K562 (cell line): Measurements from ENCODE around the gene PRR19. TPM values are rescaled to one million over a fixed set of nuclear protein-coding genes. Genes with fewer than 3 reads are reported as not detected.

ENCODE experiments used
- ATF1 ChIP-seq, 2 experiments: fragments of 450-650 bp in 1 of 2; IDR thresholded peaks; 2 replicates each; pipeline ENCODE4 v1.6.1; 2016; ENCODE audit warnings: missing compliant biosample characterization in 1 of 2, missing genetic modification characterization in 1 of 2
- E2F6 ChIP-seq, 2 experiments: IDR thresholded peaks; 2 replicates each; pipeline ENCODE4 v1.6.1; 2011; ENCODE audit warnings: borderline replicate concordance in 1 of 2, control low read depth in 1 of 2, low read depth in 1 of 2, low read length in 1 of 2, mild to moderate bottlenecking in 1 of 2, mixed read lengths in 1 of 2, moderate library complexity in 1 of 2; ENCODE audit not compliant: insufficient read depth in 1 of 2, insufficient read length in 1 of 2, poor library complexity in 1 of 2, severe bottlenecking in 1 of 2; ENCODE audit errors: extremely low read depth in 1 of 2
- ETV6 ChIP-seq, 3 experiments: fragments of 150-350 bp in 1 of 3; sonication (generic) in 1 of 3; formaldehyde crosslinking in 1 of 3; IDR thresholded peaks; 2 replicates each; pipeline versions ENCODE4 v1.6.1 to v1.8.0; 2014 to 2022; ENCODE audit warnings: borderline replicate concordance in 2 of 3, low read depth in 2 of 3, antibody characterized with exemption in 1 of 3, low read length in 1 of 3, mild to moderate bottlenecking in 1 of 3, missing genetic modification reagents in 1 of 3
- HNRNPK ChIP-seq: fragments of 200-400 bp; formaldehyde crosslinking; IDR thresholded peaks from one replicate; pipeline ENCODE4 v1.6.1; 2018; ENCODE audit warnings: mild to moderate bottlenecking, low read depth, low read length; ENCODE audit not compliant: poor library complexity, severe bottlenecking
- NCOA2 ChIP-seq, 2 experiments: fragments of 450-650 bp; IDR thresholded peaks; 2 replicates each; pipeline ENCODE4 v1.6.1; 2018; ENCODE audit warnings: mild to moderate bottlenecking in 2 of 2, moderate library complexity in 1 of 2; ENCODE audit not compliant: partially characterized antibody in 2 of 2
- RCOR1 ChIP-seq, 2 experiments: IDR thresholded peaks; 2 replicates each; pipeline ENCODE4 v1.6.1; 2012; ENCODE audit warnings: low read depth in 2 of 2, low read length in 2 of 2, borderline replicate concordance in 1 of 2, improper control_type of control experiment in 1 of 2
- RREB1 ChIP-seq: fragments of 250-450 bp; sonication (Bioruptor Pico); IDR thresholded peaks from 2 replicates; pipeline ENCODE4 v1.4.0; 2020
- THRB ChIP-seq: fragments of 450-650 bp; formaldehyde crosslinking; conservative IDR thresholded peaks from 2 replicates; pipeline ENCODE4 v1.4.0; 2022; ENCODE audit warnings: mild to moderate bottlenecking, missing genetic modification characterization
- TOE1 ChIP-seq, 2 experiments: fragments of 450-650 bp in 1 of 2; sonication (generic) in 1 of 2; formaldehyde crosslinking in 1 of 2; IDR thresholded peaks; 2 replicates each; pipeline versions ENCODE4 v1.7.1 to v1.8.0; 2016 to 2022; ENCODE audit warnings: borderline replicate concordance in 2 of 2, mild to moderate bottlenecking in 2 of 2, antibody characterized with exemption in 1 of 2, inconsistent platforms in 1 of 2, low read depth in 1 of 2, missing genetic modification reagents in 1 of 2, moderate library complexity in 1 of 2
- YY1 ChIP-seq, 3 experiments: IDR thresholded peaks; 2 replicates each; pipeline ENCODE4 v1.6.1; 2011; ENCODE audit warnings: low read length in 2 of 3, mild to moderate bottlenecking in 2 of 3, moderate library complexity in 2 of 3, borderline replicate concordance in 1 of 3, control low read depth in 1 of 3, low read depth in 1 of 3; ENCODE audit not compliant: insufficient read depth in 3 of 3, insufficient replicate concordance in 2 of 3, control insufficient read depth in 1 of 3, insufficient read length in 1 of 3; ENCODE audit errors: extremely low read depth in 1 of 3
- ZBTB1 ChIP-seq: sonication (generic); formaldehyde crosslinking; IDR thresholded peaks from 2 replicates; pipeline ENCODE4 v1.8.1; 2023; ENCODE audit warnings: missing genetic modification reagents, low read depth, mild to moderate bottlenecking, borderline replicate concordance
- ZEB2 ChIP-seq: fragments of 450-650 bp; IDR thresholded peaks from 2 replicates; pipeline ENCODE4 v1.6.1; 2016
- ZFX ChIP-seq: sonication (generic); formaldehyde crosslinking; IDR thresholded peaks from 2 replicates; pipeline ENCODE4 v1.8.0; 2022; ENCODE audit warnings: mild to moderate bottlenecking, missing genetic modification reagents, moderate library complexity
- ZNF584 ChIP-seq: fragments of 200-800 bp; sonication (Bioruptor generic); IDR thresholded peaks from 2 replicates; pipeline ENCODE4 v1.6.1; 2016; ENCODE audit warnings: low read depth, mild to moderate bottlenecking, missing genetic modification characterization, missing compliant biosample characterization
- polyA plus RNA-seq, 8 experiments: library from polyadenylated mRNA; depleted of rRNA in 4 of 8; stranded (reverse) in 5 of 8; unstranded in 3 of 8; fragments of >200 nt; fragmentation: Nextera tagmentation in 2 of 8; fragmentation: Illumina TruSeq in 1 of 8; extraction: Ambion mirVana in 2 of 8; extraction: Trizol in 1 of 8; gene quantifications; 2 replicates each; pipeline versions ENCODE4 v1.2.1 to v1.2.3, GENCODE V29; 2011 to 2014; ENCODE audit warnings: inconsistent platforms in 1 of 8, missing spikeins in 1 of 8
- total RNA-seq, 7 experiments: library from RNA; depleted of rRNA in 6 of 7; stranded (reverse); fragments of >200 nt in 6 of 7; fragmentation: Illumina TruSeq in 2 of 7; extraction: Trizol in 2 of 7; gene quantifications; 2 replicates each; pipeline versions ENCODE4 v1.2.1 to v1.2.3, GENCODE V29; 2011 to 2021; ENCODE audit warnings: low replicate concordance in 1 of 7

Gene PRR19
- total and polyA plus RNA-seq, 9 of the 15 experiments (the other 6 are each of a cell fraction or from before 2014, with no cell fraction given) = 0.10 to 1.6 (median 0.54) TPM

- TF ChIP-seq ATF1 (CRISPR knock-in tag; IDR thresholded peaks at IDR 0.05) = no peak
- peak; percentile 24; the same call in 1 of the 2 replicates for TF ChIP-seq ATF1 (tag; IDR thresholded peaks at IDR 0.05)
- no peak for TF ChIP-seq ZFX (CRISPR knock-in tag)
- no peak for TF ChIP-seq YY1 (IDR thresholded peaks at IDR 0.05; ENCODE audit: borderline replicate concordance in 1 of 3, control insufficient read depth in 1 of 3, extremely low read depth in 1 of 3, insufficient read depth in 3 of 3, insufficient read length in 1 of 3, insufficient replicate concordance in 2 of 3, low read depth in 1 of 3, low read length in 2 of 3)
- TF ChIP-seq THRB (CRISPR knock-in tag) = peak; percentile 79; the same call in 1 of the 2 replicates
- TF ChIP-seq RCOR1 (IDR thresholded peaks at IDR 0.05; ENCODE audit: borderline replicate concordance in 1 of 2, low read depth in 2 of 2, low read length in 2 of 2) = no peak
- TF ChIP-seq ZEB2 = 0 out of 2 replicates have a peak, but pooled peaks have one; percentile 27
- TF ChIP-seq E2F6 (IDR thresholded peaks at IDR 0.05; ENCODE audit: borderline replicate concordance in 1 of 2, extremely low read depth in 1 of 2, insufficient read depth in 1 of 2, insufficient read length in 1 of 2, low read depth in 1 of 2, low read length in 1 of 2, poor library complexity in 1 of 2, severe bottlenecking in 1 of 2) = peak in 1 of 2 experiments; percentile 6
- TF ChIP-seq HNRNPK = no peak
- no peak for TF ChIP-seq ZBTB1 (CRISPR knock-in tag)
- 0 out of 2 replicates have a peak, but pooled peaks have one; percentile 35 for TF ChIP-seq RREB1
- TF ChIP-seq NCOA2 (IDR thresholded peaks at IDR 0.05; ENCODE audit: partially characterized antibody in 2 of 2) = no peak
- no peak for TF ChIP-seq TOE1 (IDR thresholded peaks at IDR 0.05; ENCODE audit: borderline replicate concordance)
- no peak for TF ChIP-seq TOE1 (CRISPR knock-in tag; IDR thresholded peaks at IDR 0.05; ENCODE audit: borderline replicate concordance, low read depth)
- TF ChIP-seq ZNF584 (CRISPR knock-in tag) = no peak
- no peak for TF ChIP-seq ETV6 (IDR thresholded peaks at IDR 0.05; ENCODE audit: borderline replicate concordance in 1 of 2, low read depth in 2 of 2, low read length in 1 of 2)
- TF ChIP-seq ETV6 (CRISPR knock-in tag; IDR thresholded peaks at IDR 0.05; ENCODE audit: borderline replicate concordance) = no peak
These were observed 17.2 kb upstream of the PRR19 start (continued) for GRCh38 chr19:42284591-42285341.
